Activated CD8-positive, alpha-beta memory T cell treated with anti-CD3 and anti-CD28 coated beads for 48 hours (primary cell): ENCODE measurements around the gene CEP112.

ENCODE experiments used
- DNase-seq, 3 experiments: peaks; one replicate each; pipeline ENCODE4 v3.0.0-alpha.2; 2020; ENCODE audit warnings: low read depth in 2 of 3, low spot score in 2 of 3

Gene CEP112

GRCh38 chr17:65893692-65894279 lies 298.1 kb downstream of the CEP112 start:
- DNase-seq, result no peak

GRCh38 chr17:65892912-65893377 lies 299.0 kb downstream of the CEP112 start:
- DNase-seq, result no peak

GRCh38 chr17:65891231-65891735 lies 300.6 kb downstream of the CEP112 start:
- no peak for DNase-seq

GRCh38 chr17:65888649-65889048 lies 303.3 kb downstream of the CEP112 start:
- no peak for DNase-seq

GRCh38 chr17:65886315-65887245 lies 305.4 kb downstream of the CEP112 start:
- DNase-seq, result no peak

GRCh38 chr17:65885541-65886312 lies 306.2 kb downstream of the CEP112 start:
- no peak for DNase-seq

- DNase-seq, result no peak
Observed at GRCh38 chr17:65876985-65877384, 314.9 kb downstream of the CEP112 start.

- DNase-seq, result no peak
Observed at GRCh38 chr17:65868881-65869280, 323.1 kb downstream of the CEP112 start.

- DNase-seq, result no peak
Observed at GRCh38 chr17:65867014-65867413, 324.9 kb downstream of the CEP112 start.

- DNase-seq, result no peak
Observed at GRCh38 chr17:65865715-65866425, 326.1 kb downstream of the CEP112 start.

GRCh38 chr17:65864394-65864793 lies 327.5 kb downstream of the CEP112 start:
- DNase-seq, result no peak

- DNase-seq, result no peak
Observed at GRCh38 chr17:65857718-65858117, 334.2 kb downstream of the CEP112 start.

GRCh38 chr17:65856865-65857264 lies 335.1 kb downstream of the CEP112 start:
- DNase-seq, result no peak

GRCh38 chr17:65855675-65856074 lies 336.3 kb downstream of the CEP112 start:
- DNase-seq, result no peak

GRCh38 chr17:65855245-65855644 lies 336.7 kb downstream of the CEP112 start:
- no peak for DNase-seq

GRCh38 chr17:65853816-65854215 lies 338.1 kb downstream of the CEP112 start:
- DNase-seq, result no peak

- DNase-seq, result no peak
Observed at GRCh38 chr17:65852911-65853310, 339.0 kb downstream of the CEP112 start.

- DNase-seq, result no peak
Observed at GRCh38 chr17:65851965-65852736, 339.8 kb downstream of the CEP112 start.

GRCh38 chr17:65850486-65850885 lies 341.4 kb downstream of the CEP112 start:
- DNase-seq, result no peak

GRCh38 chr17:65848751-65849150 lies 343.2 kb downstream of the CEP112 start:
- no peak for DNase-seq
